Right lobe of liver (tissue), 6 donors: ENCODE data around the gene ANXA11. TPM values are rescaled to one million over a fixed set of nuclear protein-coding genes. Genes with fewer than 3 reads are reported as not detected.

Experiments
- ATAC-seq, 4 donors: fragments of 200-7000 bp; cut with Tn5 transposase; one replicate each; pipeline ENCODE4 v1.9.1; 2020; ENCODE audit warnings: mild to moderate bottlenecking in 4 of 4, moderate library complexity in 4 of 4
- DNase-seq, 3 donors: peaks; one replicate each; pipeline ENCODE4 v3.0.0-alpha.2; 2020
- H3K27ac ChIP-seq, 3 donors: fragments of 200-600 bp; one replicate each; pipeline ENCODE4 v1.8.0; 2022
- H3K27me3 ChIP-seq, 2 donors: fragments of 200-600 bp; one replicate each; pipeline ENCODE4 v1.8.0; 2022
- H3K36me3 ChIP-seq, 4 donors: fragments of 200-600 bp; sonication (generic) in 1 of 4; one replicate each; pipeline versions ENCODE4 v1.5.1 to v1.8.0; 2017 to 2022; ENCODE audit warnings: control low read depth in 1 of 4
- H3K4me1 ChIP-seq, 4 donors: fragments of 200-600 bp; sonication (generic) in 1 of 4; one replicate each; pipeline versions ENCODE4 v1.5.1 to v1.8.0; 2017 to 2022; ENCODE audit warnings: control low read depth in 1 of 4
- H3K4me3 ChIP-seq, 3 donors: fragments of 200-600 bp; one replicate each; pipeline ENCODE4 v1.8.0; 2022
- H3K9me3 ChIP-seq, 4 donors: fragments of 200-600 bp; sonication (generic) in 1 of 4; one replicate each; pipeline versions ENCODE4 v1.5.1 to v1.8.0; 2017 to 2022; ENCODE audit warnings: control low read depth in 1 of 4
- CTCF ChIP-seq, 4 donors: fragments of 200-600 bp in 3 of 4; fragments of 450-650 bp in 1 of 4; IDR thresholded peaks; one replicate each; pipeline versions ENCODE4 v1.5.1 to v1.8.0; 2016 to 2022; ENCODE audit warnings: antibody characterized with exemption in 4 of 4, mild to moderate bottlenecking in 2 of 4
- POLR2A ChIP-seq: fragments of 450-650 bp; IDR thresholded peaks from one replicate; pipeline ENCODE4 v1.6.1; 2017; ENCODE audit warnings: antibody characterized with exemption, mild to moderate bottlenecking
- WGBS: methylation state at CpG from one replicate; pipeline ENCODE4 v1.1.6; 2018; ENCODE audit warnings: low coverage, low lambda C conversion rate; ENCODE audit not compliant: insufficient coverage; ENCODE audit errors: missing lambda C conversion rate; 5-methylcytosine and 5-hydroxymethylcytosine counted together
- intact Hi-C, 2 donors: fragments of 100-400 bp; cut with DNase I; formaldehyde crosslinking; loops; one replicate each; pipeline versions ENCODE4 v1.11.2 to v1.14.1; 2022
- total RNA-seq, 6 experiments: library from RNA; depleted of rRNA in 2 of 6; stranded (reverse); fragments of >200 nt in 2 of 6; fragmentation: NEBNext Ultra II Directional in 3 of 6; extraction: Animal tissue kit (Norgen Biotek cat#: 25700) in 3 of 6; gene quantifications; one replicate each; pipeline versions ENCODE4 v1.1.0 to v1.2.4, GENCODE V29; 2016 to 2023
- donor health status: DM: no; HTN: yes; CAD: no.
- donor health status: DM: no; HTN: no; CAD: no.
- donor health status: DM: no; HTN: no; CAD: no.
- donor health status: DM: no; HTN: yes; CAD: no.
- donor health status: DM: no; HTN: yes; CAD: no.

ANXA11 gene
- total RNA-seq, 6 experiments from 2014 or later = 41.7 to 100 (median 55.6) TPM

DNA sequence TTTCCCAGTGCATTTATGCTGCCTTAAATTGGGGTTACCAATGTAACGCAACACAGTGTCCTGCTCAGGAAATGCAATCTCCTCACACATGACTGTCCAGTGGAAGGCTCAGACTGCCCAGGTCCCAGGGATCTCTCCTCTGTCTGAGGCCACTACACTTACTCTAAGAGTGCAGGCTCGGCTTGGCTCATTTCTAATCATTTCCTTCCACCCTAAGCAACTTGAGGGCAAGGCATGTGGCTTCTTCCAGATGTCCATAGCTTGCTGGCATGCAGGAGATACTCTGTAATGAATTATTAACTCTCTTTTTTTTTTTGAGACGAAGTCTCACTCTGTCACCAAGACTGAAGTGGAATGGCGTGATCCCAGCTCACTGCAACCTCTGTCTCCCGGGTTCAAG is 49.1 kb downstream of the ANXA11 start:
- TF ChIP-seq POLR2A (no peak), CTCF (IDR thresholded peaks at IDR 0.05) (no peak)
- Histone ChIP-seq H3K36me3 (peaks cover 0 to 69% (median 15%) of the 10 kb centered on the region in 4 donors), H3K4me1 (no peaks in the 10 kb centered on the region), H3K27ac (no peak overlapping the region), H3K9me3 (no peaks in the 10 kb centered on the region), H3K4me3 (no peak overlapping the region), H3K27me3 (no peaks in the 10 kb centered on the region)
- intact Hi-C loops = loop anchor here in 1 of 2 donors (10.0 kb wide), 1 partner anchor 49 kb away; the partner anchor contains the start of gene ANXA11
- 90% methylated on average over 3 of the region's 5 CpGs for WGBS
- no peak for DNase-seq
- ATAC-seq = no peak

GRCh38 chr10:80155696-80156215 is 49.6 kb downstream of the ANXA11 start:
- DNase-seq (no peak), ATAC-seq (no peak)
- TF ChIP-seq CTCF (IDR thresholded peaks at IDR 0.05) (no peak), POLR2A (no peak)
- H3K4me3 ChIP-seq = no peak overlapping the region
- intact Hi-C loops = loop anchor here in 1 of 2 donors (10.0 kb wide), 1 partner anchor 49 kb away; the partner anchor contains the start of gene ANXA11
- no peaks in the 10 kb centered on the region for H3K9me3 ChIP-seq
- H3K27ac ChIP-seq = no peak overlapping the region
- no peaks in the 10 kb centered on the region for H3K27me3 ChIP-seq
- H3K36me3 ChIP-seq = peaks cover 0 to 67% (median 15%) of the 10 kb centered on the region in 4 donors
- WGBS = 90% methylated on average over 2 of the region's 8 CpGs
- no peaks in the 10 kb centered on the region for H3K4me1 ChIP-seq

- 77% methylated on average over 8 of the region's 10 CpGs for WGBS
- H3K36me3 ChIP-seq = peaks cover 0 to 66% (median 15%) of the 10 kb centered on the region in 4 donors
- no peak overlapping the region for H3K4me3 ChIP-seq
- H3K9me3 ChIP-seq = no peaks in the 10 kb centered on the region
- ATAC-seq (no peak), DNase-seq (no peak)
- H3K27me3 ChIP-seq = no peaks in the 10 kb centered on the region
- intact Hi-C loops = loop anchor here in 1 of 2 donors (10.0 kb wide), 1 partner anchor 50 kb away; the partner anchor contains the start of gene ANXA11
- no peak overlapping the region for H3K27ac ChIP-seq
- no peaks in the 10 kb centered on the region for H3K4me1 ChIP-seq
- no peak for TF ChIP-seq POLR2A
- no peak for TF ChIP-seq CTCF (IDR thresholded peaks at IDR 0.05)
Observed at GRCh38 chr10:80154978-80155695, 50.2 kb downstream of the ANXA11 start.

DNA sequence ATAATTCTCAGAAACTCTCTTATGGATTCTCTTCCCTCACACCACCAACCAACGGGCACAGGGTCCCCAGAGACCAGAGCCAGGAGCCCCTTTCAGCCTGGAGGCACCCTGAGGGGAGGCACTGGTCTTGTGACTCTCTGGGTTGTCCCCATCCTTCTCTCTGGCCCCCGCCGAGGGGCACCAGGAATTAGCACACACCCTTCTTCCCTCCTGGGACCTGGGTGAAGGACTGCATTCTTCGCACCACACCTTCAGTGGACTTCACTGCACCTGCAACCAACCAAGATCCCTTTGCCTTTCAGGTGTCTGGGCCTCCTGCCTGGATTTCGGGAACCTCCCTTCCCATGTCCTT is 50.7 kb downstream of the ANXA11 start:
- Histone ChIP-seq H3K4me1 (no peaks in the 10 kb centered on the region), H3K36me3 (peaks cover 0 to 60% (median 15%) of the 10 kb centered on the region in 4 donors), H3K27me3 (no peaks in the 10 kb centered on the region), H3K27ac (no peak overlapping the region), H3K9me3 (no peaks in the 10 kb centered on the region), H3K4me3 (no peak overlapping the region)
- TF ChIP-seq CTCF (IDR thresholded peaks at IDR 0.05) (no peak), POLR2A (no peak)
- WGBS = 93% methylated on average over 4 of the region's 5 CpGs
- no peak for DNase-seq
- intact Hi-C loops = loop anchor here in 1 of 2 donors (10.0 kb wide), 1 partner anchor 50 kb away; the partner anchor contains the start of gene ANXA11
- ATAC-seq = no peak
